ENCODE measurements around the gene FANCI. TPM values are rescaled to one million over a fixed set of nuclear protein-coding genes. Genes with fewer than 3 reads are reported as not detected.

The FANCI gene
- total and polyA plus RNA-seq, 2 of the 13 experiments (the other 11 are each of a cell fraction or from before 2014, with no cell fraction given), result 15.7 to 68.8 TPM

DNA sequence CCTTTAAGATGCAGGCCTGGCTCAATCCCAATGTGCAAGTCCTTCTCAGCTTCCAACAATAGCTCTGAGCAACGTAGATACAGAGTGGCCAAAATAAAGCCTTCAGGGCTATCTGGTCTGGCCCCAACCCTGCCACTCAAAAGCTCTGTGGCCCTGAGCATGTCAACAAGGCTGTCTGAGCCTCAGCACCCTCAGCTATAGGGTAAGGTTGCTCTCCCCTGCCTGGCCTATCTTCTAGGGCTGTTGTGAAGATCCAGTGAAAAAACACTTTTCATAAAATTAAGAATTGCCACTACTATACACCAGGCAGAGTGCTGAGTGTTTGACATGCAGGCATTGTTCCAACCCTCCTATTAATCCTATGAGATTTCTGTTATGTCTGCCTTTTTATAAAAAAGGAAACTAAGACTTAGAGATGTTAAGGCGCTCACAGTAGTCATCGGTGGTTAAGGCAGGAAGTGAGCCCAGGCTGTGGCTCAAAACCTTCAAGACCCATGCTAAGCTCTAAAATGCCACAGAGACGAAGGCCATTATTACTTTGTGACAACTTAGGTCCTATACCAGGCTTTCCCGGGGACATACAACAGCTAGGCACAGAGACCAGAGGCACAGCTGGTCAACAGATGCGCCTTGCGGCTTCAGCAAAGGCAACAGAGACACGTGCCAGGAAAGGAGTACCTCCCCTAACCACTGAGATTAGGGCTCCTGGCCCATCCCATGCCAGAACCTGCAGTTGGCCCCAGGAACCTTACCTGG is 85.7 kb downstream of the FANCI start (continued):
- TF ChIP-seq, protein P1, sequence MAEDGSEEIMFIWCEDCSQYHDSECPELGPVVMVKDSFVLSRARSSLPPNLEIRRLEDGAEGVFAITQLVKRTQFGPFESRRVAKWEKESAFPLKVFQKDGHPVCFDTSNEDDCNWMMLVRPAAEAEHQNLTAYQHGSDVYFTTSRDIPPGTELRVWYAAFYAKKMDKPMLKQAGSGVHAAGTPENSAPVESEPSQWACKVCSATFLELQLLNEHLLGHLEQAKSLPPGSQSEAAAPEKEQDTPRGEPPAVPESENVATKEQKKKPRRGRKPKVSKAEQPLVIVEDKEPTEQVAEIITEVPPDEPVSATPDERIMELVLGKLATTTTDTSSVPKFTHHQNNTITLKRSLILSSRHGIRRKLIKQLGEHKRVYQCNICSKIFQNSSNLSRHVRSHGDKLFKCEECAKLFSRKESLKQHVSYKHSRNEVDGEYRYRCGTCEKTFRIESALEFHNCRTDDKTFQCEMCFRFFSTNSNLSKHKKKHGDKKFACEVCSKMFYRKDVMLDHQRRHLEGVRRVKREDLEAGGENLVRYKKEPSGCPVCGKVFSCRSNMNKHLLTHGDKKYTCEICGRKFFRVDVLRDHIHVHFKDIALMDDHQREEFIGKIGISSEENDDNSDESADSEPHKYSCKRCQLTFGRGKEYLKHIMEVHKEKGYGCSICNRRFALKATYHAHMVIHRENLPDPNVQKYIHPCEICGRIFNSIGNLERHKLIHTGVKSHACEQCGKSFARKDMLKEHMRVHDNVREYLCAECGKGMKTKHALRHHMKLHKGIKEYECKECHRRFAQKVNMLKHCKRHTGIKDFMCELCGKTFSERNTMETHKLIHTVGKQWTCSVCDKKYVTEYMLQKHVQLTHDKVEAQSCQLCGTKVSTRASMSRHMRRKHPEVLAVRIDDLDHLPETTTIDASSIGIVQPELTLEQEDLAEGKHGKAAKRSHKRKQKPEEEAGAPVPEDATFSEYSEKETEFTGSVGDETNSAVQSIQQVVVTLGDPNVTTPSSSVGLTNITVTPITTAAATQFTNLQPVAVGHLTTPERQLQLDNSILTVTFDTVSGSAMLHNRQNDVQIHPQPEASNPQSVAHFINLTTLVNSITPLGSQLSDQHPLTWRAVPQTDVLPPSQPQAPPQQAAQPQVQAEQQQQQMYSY (CRISPR knock-in tag; IDR thresholded peaks at IDR 0.05), result no peak
- TF ChIP-seq, protein P2, sequence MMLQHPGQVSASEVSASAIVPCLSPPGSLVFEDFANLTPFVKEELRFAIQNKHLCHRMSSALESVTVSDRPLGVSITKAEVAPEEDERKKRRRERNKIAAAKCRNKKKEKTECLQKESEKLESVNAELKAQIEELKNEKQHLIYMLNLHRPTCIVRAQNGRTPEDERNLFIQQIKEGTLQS (CRISPR knock-in tag; IDR thresholded peaks at IDR 0.05), result no peak
- no peak for TF ChIP-seq RBM39 (IDR thresholded peaks at IDR 0.05; ENCODE audit: low read depth, low read length, poor library complexity, severe bottlenecking)
- no peak for TF ChIP-seq YEATS2 (CRISPR knock-in tag; IDR thresholded peaks at IDR 0.05; ENCODE audit: borderline replicate concordance)

DNA sequence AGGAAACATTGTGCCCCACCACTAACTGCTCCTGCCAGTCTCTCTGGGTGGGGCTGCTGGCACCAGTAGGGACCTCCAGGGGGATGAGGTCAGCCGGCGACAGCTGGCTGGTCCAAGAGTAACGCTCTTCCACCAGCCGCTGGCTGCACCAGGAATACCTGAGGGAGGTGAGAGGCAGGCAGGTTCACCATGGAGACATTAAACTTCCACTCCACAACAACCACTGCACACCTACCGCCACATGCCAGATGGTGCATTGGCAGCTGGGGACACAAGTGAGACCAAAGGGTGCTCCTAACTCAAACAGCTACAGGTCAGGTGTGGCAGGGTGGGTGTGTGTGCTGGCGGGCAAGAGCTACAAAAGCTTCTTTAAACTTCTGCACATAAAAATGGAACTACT is 86.3 kb downstream of the FANCI start:
- H3K36me3 ChIP-seq (replicated peaks in 1 of 2; ENCODE audit: control insufficient read depth in 1 of 2, insufficient read depth in 2 of 2, low read length in 2 of 2), result peaks cover 42 to 74% of the 10 kb centered on the region in 2 experiments
- H2AFZ ChIP-seq (ENCODE audit: low read length), result no peak overlapping the region
- no peak for DNase-seq (ENCODE audit: low spot score)
- ChIA-PET CTCF (ENCODE audit: low intra/inter-chr PET ratio, low total read pairs) (no interaction called here), POLR2A (interaction anchor here (1.2 kb wide), 1 partner anchor 9 kb away, joined by 3 read pairs; no protein-coding TSS in a partner anchor)
- H3K27ac ChIP-seq (ENCODE audit: extremely low read length, insufficient read depth, low read length), result no peak overlapping the region
- no peak for ATAC-seq
- WGBS (ENCODE audit: low lambda C conversion rate), result 100% methylated on average over 5 of the region's 6 CpGs
- H3K9me3 ChIP-seq (ENCODE audit: low read length), result no peaks in the 10 kb centered on the region
- no peak for FAIRE-seq
- no peak overlapping the region for H3K9ac ChIP-seq (ENCODE audit: insufficient read depth, low read depth, low read length)
- H3K4me3 ChIP-seq (replicated peaks in 1 of 3; ENCODE audit: insufficient read depth in 1 of 3, low read depth in 2 of 3, low read length in 3 of 3), result no peak overlapping the region
- in situ Hi-C loops (cut with HindIII; ENCODE audit: extremely low pct_ligation_motif_present, low pct_unique_long_range_greater_than_20kb), result no loop called here
- peaks cover 27% of the 10 kb centered on the region for H3K79me2 ChIP-seq (ENCODE audit: insufficient read depth, low read length)
- intact Hi-C loops (cut with micrococcal nuclease; ENCODE audit: unreplicated experiment), result no loop called here
- no TSS peak for BruUV-seq (replicated peaks)
- H4K20me1 ChIP-seq (ENCODE audit: insufficient read depth, low read length), result peaks cover 7% of the 10 kb centered on the region; the same call in 1 of the 2 replicates
- H3K4me1 ChIP-seq (ENCODE audit: insufficient read depth, low read length), result peaks cover 37% of the 10 kb centered on the region
- no peaks in the 10 kb centered on the region; a peak in 2 of 5 replicates for H3K27me3 ChIP-seq (ENCODE audit: control insufficient read depth in 1 of 2, insufficient read depth in 2 of 2, low read length in 2 of 2)
- no peak overlapping the region for H3K4me2 ChIP-seq (ENCODE audit: low read depth, low read length)
- TF ChIP-seq ZBTB8A (CRISPR knock-in tag; IDR thresholded peaks at IDR 0.05; ENCODE audit: borderline replicate concordance, low read depth), result no peak
- TF ChIP-seq, protein P3, sequence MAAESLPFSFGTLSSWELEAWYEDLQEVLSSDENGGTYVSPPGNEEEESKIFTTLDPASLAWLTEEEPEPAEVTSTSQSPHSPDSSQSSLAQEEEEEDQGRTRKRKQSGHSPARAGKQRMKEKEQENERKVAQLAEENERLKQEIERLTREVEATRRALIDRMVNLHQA (CRISPR knock-in tag; IDR thresholded peaks at IDR 0.05), result no peak
- TF ChIP-seq, protein P4, sequence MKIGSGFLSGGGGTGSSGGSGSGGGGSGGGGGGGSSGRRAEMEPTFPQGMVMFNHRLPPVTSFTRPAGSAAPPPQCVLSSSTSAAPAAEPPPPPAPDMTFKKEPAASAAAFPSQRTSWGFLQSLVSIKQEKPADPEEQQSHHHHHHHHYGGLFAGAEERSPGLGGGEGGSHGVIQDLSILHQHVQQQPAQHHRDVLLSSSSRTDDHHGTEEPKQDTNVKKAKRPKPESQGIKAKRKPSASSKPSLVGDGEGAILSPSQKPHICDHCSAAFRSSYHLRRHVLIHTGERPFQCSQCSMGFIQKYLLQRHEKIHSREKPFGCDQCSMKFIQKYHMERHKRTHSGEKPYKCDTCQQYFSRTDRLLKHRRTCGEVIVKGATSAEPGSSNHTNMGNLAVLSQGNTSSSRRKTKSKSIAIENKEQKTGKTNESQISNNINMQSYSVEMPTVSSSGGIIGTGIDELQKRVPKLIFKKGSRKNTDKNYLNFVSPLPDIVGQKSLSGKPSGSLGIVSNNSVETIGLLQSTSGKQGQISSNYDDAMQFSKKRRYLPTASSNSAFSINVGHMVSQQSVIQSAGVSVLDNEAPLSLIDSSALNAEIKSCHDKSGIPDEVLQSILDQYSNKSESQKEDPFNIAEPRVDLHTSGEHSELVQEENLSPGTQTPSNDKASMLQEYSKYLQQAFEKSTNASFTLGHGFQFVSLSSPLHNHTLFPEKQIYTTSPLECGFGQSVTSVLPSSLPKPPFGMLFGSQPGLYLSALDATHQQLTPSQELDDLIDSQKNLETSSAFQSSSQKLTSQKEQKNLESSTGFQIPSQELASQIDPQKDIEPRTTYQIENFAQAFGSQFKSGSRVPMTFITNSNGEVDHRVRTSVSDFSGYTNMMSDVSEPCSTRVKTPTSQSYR (CRISPR knock-in tag; IDR thresholded peaks at IDR 0.05; ENCODE audit: borderline replicate concordance), result no peak
- TF ChIP-seq CAMTA2 (CRISPR knock-in tag; IDR thresholded peaks at IDR 0.05; ENCODE audit: borderline replicate concordance), result no peak
- no peak for TF ChIP-seq ZNF883 (CRISPR knock-in tag; IDR thresholded peaks at IDR 0.05; ENCODE audit: not compliant biosample characterization)
- no peak for TF ChIP-seq ZNF431 (CRISPR knock-in tag; IDR thresholded peaks at IDR 0.05; ENCODE audit: borderline replicate concordance, low read depth)
- TF ChIP-seq TEAD3 (CRISPR knock-in tag; optimal IDR thresholded peaks at IDR 0.05; ENCODE audit: borderline replicate concordance), result no peak
- TF ChIP-seq MZF1 (CRISPR knock-in tag; IDR thresholded peaks at IDR 0.05; ENCODE audit: borderline replicate concordance), result no peak
- no peak for TF ChIP-seq ZNF792 (CRISPR knock-in tag; IDR thresholded peaks at IDR 0.05)

All from HepG2 (cell line).